Upper lobe of right lung (tissue), 1 donor: Measurements from ENCODE around the gene EBF4. TPM values are rescaled to one million over a fixed set of nuclear protein-coding genes. Genes with fewer than 3 reads are reported as not detected.
"Not testable (repeated sequence)": the region's sequence is repeated elsewhere in the genome, so short reads cannot be mapped to it uniquely, and the experiment has no call there.

Experiments
- ATAC-seq: fragments of 200-7000 bp; cut with Tn5 transposase; one replicate; pipeline ENCODE4 v1.9.1; 2020; ENCODE audit warnings: mild to moderate bottlenecking, moderate library complexity
- DNase-seq: peaks from one replicate; pipeline ENCODE4 v3.0.0-alpha.2; 2020
- H3K27ac ChIP-seq: fragments of 200-600 bp; one replicate; pipeline ENCODE4 v1.8.0; 2022
- H3K27me3 ChIP-seq: fragments of 200-600 bp; one replicate; pipeline ENCODE4 v1.8.0; 2022; ENCODE audit warnings: mild to moderate bottlenecking
- H3K36me3 ChIP-seq: fragments of 200-600 bp; one replicate; pipeline ENCODE4 v1.8.0; 2022
- H3K4me1 ChIP-seq: fragments of 200-600 bp; one replicate; pipeline ENCODE4 v1.8.0; 2022
- H3K4me3 ChIP-seq: fragments of 200-600 bp; one replicate; pipeline ENCODE4 v1.8.0; 2022; ENCODE audit warnings: mild to moderate bottlenecking
- H3K9me3 ChIP-seq: fragments of 200-600 bp; one replicate; pipeline ENCODE4 v1.8.0; 2022
- CTCF ChIP-seq: fragments of 200-600 bp; IDR thresholded peaks from one replicate; pipeline ENCODE4 v1.8.0; 2022; ENCODE audit warnings: antibody characterized with exemption
- intact Hi-C: fragments of 100-400 bp; cut with DNase I; formaldehyde crosslinking; loops from one replicate; pipeline ENCODE4 v1.11.0; 2022
- total RNA-seq: library from RNA; stranded (reverse); fragmentation: NEBNext Ultra II Directional; extraction: Animal tissue kit (Norgen Biotek cat#: 25700); gene quantifications from one replicate; pipeline ENCODE4 v1.2.1, GENCODE V29; 2021
- donor health status: DM: no; HTN: yes; CAD: no; lungs with severe emphysema.

Gene EBF4
- total RNA-seq, 1 donor from 2014 or later: 19.5 TPM

GRCh38 chr20:2767768-2768631 lies 75.4 kb downstream of the EBF4 start:
- no peak for TF ChIP-seq CTCF
- intact Hi-C loops: no loop called here
- no peaks in the 10 kb centered on the region for H3K4me1 ChIP-seq
- no peaks in the 10 kb centered on the region for H3K9me3 ChIP-seq
- H3K27me3 ChIP-seq: peaks cover 9% of the 10 kb centered on the region
- H3K36me3 ChIP-seq: no peaks in the 10 kb centered on the region
- DNase-seq (peak; percentile 93), ATAC-seq (peak; percentile 97)
- H3K27ac ChIP-seq: no peak overlapping the region
- no peak overlapping the region for H3K4me3 ChIP-seq

GRCh38 chr20:2768632-2769015 lies 76.0 kb downstream of the EBF4 start:
- peak; percentile 6 for ATAC-seq
- H3K4me1 ChIP-seq: no peaks in the 10 kb centered on the region
- no peaks in the 10 kb centered on the region for H3K9me3 ChIP-seq
- intact Hi-C loops: no loop called here
- no peaks in the 10 kb centered on the region for H3K36me3 ChIP-seq
- H3K4me3 ChIP-seq: no peak overlapping the region
- peaks cover 9% of the 10 kb centered on the region for H3K27me3 ChIP-seq
- TF ChIP-seq CTCF: no peak
- DNase-seq: no peak
- no peak overlapping the region for H3K27ac ChIP-seq

- H3K4me1 ChIP-seq, H3K27ac ChIP-seq, H3K9me3 ChIP-seq, H3K36me3 ChIP-seq, ATAC-seq, H3K4me3 ChIP-seq, intact Hi-C loops, DNase-seq: not testable (repeated sequence)
- H3K27me3 ChIP-seq: peaks cover 16% of the 10 kb centered on the region
Observed at GRCh38 chr20:2770091-2770490, 77.5 kb downstream of the EBF4 start.

GRCh38 chr20:2771631-2772080 lies 79.1 kb downstream of the EBF4 start:
- H3K4me3 ChIP-seq: no peak overlapping the region
- peaks cover 3% of the 10 kb centered on the region for H3K9me3 ChIP-seq
- intact Hi-C loops: no loop called here
- no peaks in the 10 kb centered on the region for H3K36me3 ChIP-seq
- DNase-seq (no peak), ATAC-seq (no peak)
- H3K27me3 ChIP-seq: peaks cover 16% of the 10 kb centered on the region
- no peak for TF ChIP-seq CTCF
- H3K27ac ChIP-seq: no peak overlapping the region
- no peaks in the 10 kb centered on the region for H3K4me1 ChIP-seq

- Histone ChIP-seq H3K27ac (no peak overlapping the region), H3K9me3 (peaks cover 3% of the 10 kb centered on the region), H3K36me3 (no peaks in the 10 kb centered on the region), H3K4me3 (no peak overlapping the region), H3K27me3 (peaks cover 8% of the 10 kb centered on the region), H3K4me1 (no peaks in the 10 kb centered on the region)
- TF ChIP-seq CTCF: no peak
- DNase-seq (no peak), ATAC-seq (no peak)
- intact Hi-C loops: no loop called here
Observed at GRCh38 chr20:2773812-2774211, 81.2 kb downstream of the EBF4 start.

GRCh38 chr20:2775139-2775538 lies 82.6 kb downstream of the EBF4 start:
- DNase-seq (no peak), ATAC-seq (no peak)
- H3K4me3 ChIP-seq: no peak overlapping the region
- H3K36me3 ChIP-seq: no peaks in the 10 kb centered on the region
- H3K27me3 ChIP-seq: peaks cover 6% of the 10 kb centered on the region
- H3K9me3 ChIP-seq: peaks cover 3% of the 10 kb centered on the region
- no peak overlapping the region for H3K27ac ChIP-seq
- intact Hi-C loops: no loop called here
- H3K4me1 ChIP-seq: no peaks in the 10 kb centered on the region
- TF ChIP-seq CTCF: no peak
